ENCODE results near the gene ZNF581. TPM values are rescaled to one million over a fixed set of nuclear protein-coding genes. Genes with fewer than 3 reads are reported as not detected.

ZNF581 gene
- total RNA-seq, 4 donors from 2014 or later = 8.4 to 17.5 (median 11.4) TPM

DNA sequence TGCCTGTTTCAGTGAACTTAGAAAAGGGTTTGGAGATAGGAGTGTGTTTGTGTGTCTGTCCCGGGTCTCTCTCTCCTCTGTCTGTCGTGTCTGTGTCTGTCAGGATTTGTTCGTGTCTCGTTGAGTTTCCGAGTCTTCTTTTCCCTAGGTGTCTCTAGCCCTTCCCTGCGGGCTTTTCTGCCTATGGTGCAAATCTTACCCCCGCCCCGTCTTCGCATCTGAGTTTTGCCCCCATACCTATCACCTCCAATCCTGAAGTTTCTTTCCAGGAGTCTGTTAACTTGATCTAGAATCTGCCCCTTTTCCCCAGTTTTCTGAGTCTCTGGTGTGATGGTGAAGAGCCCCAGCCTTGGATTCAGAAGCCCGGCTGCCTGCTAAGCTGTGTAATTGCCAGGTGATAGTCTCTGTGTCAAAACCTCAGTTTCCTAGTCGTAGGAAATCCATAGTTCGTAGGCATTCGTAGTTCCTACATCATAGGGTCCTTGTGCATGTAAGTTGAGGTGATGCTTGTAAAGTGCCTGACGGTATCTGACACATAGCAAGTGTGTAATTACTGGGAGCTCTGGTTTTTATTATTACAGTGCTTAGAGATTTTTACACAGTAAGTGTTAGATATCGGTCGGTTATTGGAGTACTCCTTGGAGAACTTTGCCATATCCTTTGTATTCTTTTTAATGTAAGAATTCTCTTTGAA lies 32.4 kb downstream of the ZNF581 start:
- Histone ChIP-seq H3K36me3 (peaks cover 0 to 65% of the 10 kb centered on the region in 2 donors), H3K27ac (peak overlapping the region; percentile 56 to 95 (median 92)), H3K9me3 (no peaks in the 10 kb centered on the region), H3K4me3 (peak overlapping the region; percentile 72 to 98), H3K27me3 (no peaks in the 10 kb centered on the region), H3K4me1 (peaks cover 0 to 78% (median 25%) of the 10 kb centered on the region in 3 donors)
- 14 to 25% methylated on average over 8 to 15 of the region's 16 CpGs for WGBS, 2 donors (ENCODE audit: low coverage in 1 of 2)
- TF ChIP-seq POLR2AphosphoS5 (IDR thresholded peaks at IDR 0.05) = no peak
- TF ChIP-seq EP300 (IDR thresholded peaks at IDR 0.05) = no peak
- ATAC-seq = no peak

DNA sequence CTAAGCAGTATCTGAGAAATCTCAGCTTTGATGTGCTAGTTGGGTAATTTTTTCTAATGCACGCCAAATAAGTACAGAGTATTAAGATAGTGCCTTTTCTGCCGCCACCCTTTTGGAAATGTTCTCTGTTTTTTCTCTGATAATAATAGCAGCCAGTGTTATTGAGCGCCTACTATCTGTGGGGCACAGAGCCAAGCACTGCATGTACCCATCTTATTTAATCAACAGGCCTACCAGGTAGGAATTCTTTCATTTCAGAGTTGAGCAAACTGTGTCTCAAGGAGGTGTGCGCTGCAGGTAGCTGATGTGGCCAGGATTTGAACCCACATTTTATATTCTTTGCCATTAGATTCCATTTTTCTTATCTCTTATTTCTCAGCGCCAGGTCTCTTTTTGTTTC lies 32.9 kb downstream of the ZNF581 start:
- H3K4me3 ChIP-seq = peak overlapping the region in 1 of 2 donors; percentile 98
- peak overlapping the region in 1 of 4 donors; percentile 34 for H3K27ac ChIP-seq
- H3K27me3 ChIP-seq = no peaks in the 10 kb centered on the region
- H3K36me3 ChIP-seq = peaks cover 0 to 65% of the 10 kb centered on the region in 2 donors
- H3K9me3 ChIP-seq = no peaks in the 10 kb centered on the region
- 50 to 80% methylated on average over 5 of the region's 5 CpGs for WGBS, 2 donors (ENCODE audit: low coverage in 1 of 2)
- TF ChIP-seq POLR2A (IDR thresholded peaks at IDR 0.05) (no peak), POLR2AphosphoS5 (IDR thresholded peaks at IDR 0.05) (no peak), CTCF (IDR thresholded peaks at IDR 0.05) (no peak), EP300 (IDR thresholded peaks at IDR 0.05) (no peak)
- ATAC-seq = no peak
- H3K4me1 ChIP-seq = peaks cover 0 to 78% (median 25%) of the 10 kb centered on the region in 3 donors

DNA sequence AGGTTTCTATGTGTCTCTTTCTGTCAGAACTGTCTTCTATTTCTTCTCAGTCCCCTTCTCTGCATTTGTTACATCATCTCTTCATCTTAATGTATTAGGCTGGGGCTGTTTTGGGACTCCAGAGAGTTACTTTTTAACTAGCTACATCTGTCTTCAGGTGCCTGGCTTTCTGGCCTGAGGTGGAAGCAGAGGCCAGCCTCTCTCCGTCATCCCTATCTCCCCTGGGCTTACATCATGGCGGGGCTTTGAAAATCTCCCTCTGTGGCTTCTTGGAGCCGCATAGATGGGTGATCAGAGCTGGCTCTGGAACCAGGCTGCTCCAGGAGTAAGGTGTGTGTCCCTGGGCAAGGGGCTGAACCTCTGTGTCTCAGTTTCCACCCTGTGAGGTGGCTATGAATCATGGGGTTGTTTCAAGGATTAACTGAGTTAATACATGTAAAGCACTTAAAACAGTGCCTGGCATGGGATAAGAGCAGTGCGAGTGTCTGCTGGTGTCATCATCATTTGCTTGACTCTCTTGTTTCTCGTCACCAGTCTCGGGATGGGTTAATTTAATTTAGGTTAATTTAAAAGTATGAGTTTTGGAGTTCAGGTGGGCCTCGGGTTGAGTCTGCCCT lies 33.5 kb downstream of the ZNF581 start:
- peaks cover 0 to 67% of the 10 kb centered on the region in 2 donors for H3K36me3 ChIP-seq
- H3K9me3 ChIP-seq = no peaks in the 10 kb centered on the region
- peaks cover 0 to 79% (median 25%) of the 10 kb centered on the region in 3 donors for H3K4me1 ChIP-seq
- H3K4me3 ChIP-seq = peak overlapping the region in 1 of 2 donors; percentile 98
- no peak for ATAC-seq
- H3K27ac ChIP-seq = peak overlapping the region in 1 of 4 donors; percentile 34
- H3K27me3 ChIP-seq = no peaks in the 10 kb centered on the region
- TF ChIP-seq CTCF (IDR thresholded peaks at IDR 0.05) (no peak), POLR2AphosphoS5 (IDR thresholded peaks at IDR 0.05) (no peak), POLR2A (IDR thresholded peaks at IDR 0.05) (no peak), EP300 (IDR thresholded peaks at IDR 0.05) (no peak)
- 60 to 87% methylated on average over 4 to 5 of the region's 7 CpGs for WGBS, 2 donors (ENCODE audit: low coverage in 1 of 2)

DNA sequence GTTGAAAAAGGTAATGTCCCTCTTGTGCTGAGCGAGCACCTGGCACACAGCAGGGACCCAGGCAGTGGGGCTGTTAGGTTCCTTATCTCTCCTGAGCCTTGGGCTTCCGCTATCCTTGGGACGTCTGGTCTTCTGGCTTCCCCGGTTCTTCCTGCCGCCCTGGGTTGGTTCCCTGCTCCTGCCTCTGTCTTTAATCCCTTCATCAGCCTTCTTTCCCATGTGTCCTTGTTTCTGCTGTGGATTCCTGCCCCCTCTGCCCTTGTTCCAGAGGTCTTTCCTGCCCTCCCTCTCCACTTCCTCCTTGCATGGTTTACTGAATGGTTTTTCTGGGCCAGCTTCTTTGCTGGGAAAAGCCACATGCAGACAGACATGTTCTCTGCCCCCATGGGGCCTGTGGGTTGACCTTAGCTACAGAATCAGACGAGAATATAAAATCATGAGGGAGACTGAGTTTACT lies 34.2 kb downstream of the ZNF581 start:
- TF ChIP-seq CTCF (IDR thresholded peaks at IDR 0.05) (no peak), POLR2AphosphoS5 (IDR thresholded peaks at IDR 0.05) (no peak), EP300 (IDR thresholded peaks at IDR 0.05) (no peak), POLR2A (IDR thresholded peaks at IDR 0.05) (no peak)
- Histone ChIP-seq H3K4me3 (no peak overlapping the region), H3K27ac (peak overlapping the region in 1 of 4 donors; percentile 34), H3K9me3 (no peaks in the 10 kb centered on the region), H3K4me1 (peaks cover 0 to 79% (median 25%) of the 10 kb centered on the region in 3 donors), H3K36me3 (peaks cover 0 to 69% of the 10 kb centered on the region in 2 donors), H3K27me3 (no peaks in the 10 kb centered on the region)
- no peak for ATAC-seq
- 14 to 52% methylated on average over 1 to 5 of the region's 6 CpGs for WGBS, 2 donors (ENCODE audit: low coverage in 1 of 2)

DNA sequence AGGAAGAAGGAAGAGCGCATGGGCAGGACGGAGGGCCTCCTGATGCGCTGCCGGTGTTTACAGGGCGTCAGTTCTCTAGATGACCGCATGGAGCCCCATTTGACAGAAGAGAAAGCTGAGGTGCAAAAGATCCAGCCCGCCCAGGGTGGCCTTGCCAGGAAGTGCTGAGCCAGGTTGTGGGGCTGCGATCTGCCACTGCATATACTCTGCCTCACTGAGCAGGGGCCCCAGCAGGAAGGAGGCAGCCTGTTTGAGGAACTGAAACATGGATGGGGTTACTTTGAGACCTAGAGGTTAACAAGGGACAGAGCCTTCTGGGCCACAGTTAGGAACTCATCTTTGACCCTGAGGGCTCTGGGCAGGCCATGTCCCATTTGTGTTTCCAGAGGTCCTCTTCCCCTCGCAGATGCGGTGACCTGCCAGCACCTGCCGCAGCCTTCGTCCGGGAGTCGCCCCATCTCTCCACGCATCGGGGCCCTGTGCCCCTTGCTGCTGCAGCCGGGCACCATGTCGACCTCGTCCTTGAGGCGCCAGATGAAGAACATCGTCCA lies 34.7 kb downstream of the ZNF581 start:
- WGBS, 2 donors (ENCODE audit: low coverage in 1 of 2) = 58 to 85% methylated on average over 8 to 12 of the region's 21 CpGs
- Histone ChIP-seq H3K27ac (peak overlapping the region in 1 of 4 donors; percentile 34), H3K4me1 (peaks cover 0 to 79% (median 25%) of the 10 kb centered on the region in 3 donors), H3K27me3 (no peaks in the 10 kb centered on the region), H3K36me3 (peaks cover 0 to 70% of the 10 kb centered on the region in 2 donors), H3K4me3 (no peak overlapping the region), H3K9me3 (no peaks in the 10 kb centered on the region)
- TF ChIP-seq CTCF (IDR thresholded peaks at IDR 0.05) (no peak), EP300 (IDR thresholded peaks at IDR 0.05) (no peak), POLR2AphosphoS5 (IDR thresholded peaks at IDR 0.05) (no peak), POLR2A (IDR thresholded peaks at IDR 0.05) (no peak)
- ATAC-seq = no peak

Measured in gastroesophageal sphincter (tissue), 4 donors.